Breast epithelium (tissue), 3 donors: ENCODE measurements around the gene PRKN.

Experiments
- POLR2A ChIP-seq: fragments of 450-650 bp; IDR thresholded peaks from one replicate; pipeline ENCODE4 v1.6.1; 2016; ENCODE audit warnings: antibody characterized with exemption, mild to moderate bottlenecking, moderate library complexity
- POLR2AphosphoS5 ChIP-seq, 3 donors: sonication (generic); formaldehyde crosslinking; IDR thresholded peaks; one replicate each; pipeline ENCODE4 v1.6.1; 2017; ENCODE audit warnings: antibody characterized with exemption in 3 of 3
- TF ChIP-seq, protein P1 (sequence below), 3 donors: fragments of 450-650 bp; IDR thresholded peaks; one replicate each; pipeline ENCODE4 v1.5.1; 2016 to 2017; ENCODE audit warnings: antibody characterized with exemption in 3 of 3, mild to moderate bottlenecking in 3 of 3, moderate library complexity in 3 of 3

DNA sequence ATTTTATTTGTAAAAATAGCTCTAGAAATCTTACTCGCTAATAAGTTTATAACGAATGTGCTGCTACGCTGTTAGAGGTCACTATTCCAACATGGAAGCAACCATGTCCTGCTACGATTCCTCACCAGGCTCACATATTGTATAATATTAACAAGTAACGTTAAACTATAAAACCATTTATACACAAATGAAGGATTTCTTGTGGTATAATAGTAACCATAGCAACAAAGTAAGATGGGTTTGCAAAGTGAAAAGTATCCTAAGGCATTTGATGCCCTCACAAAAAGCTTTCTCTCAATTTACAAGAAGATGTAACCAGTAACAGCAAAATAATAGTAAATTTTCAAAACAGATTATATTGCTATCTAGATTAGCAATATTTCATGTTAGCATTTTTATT, 117.2 kb downstream of the PRKN start:
- TF ChIP-seq, protein P1, sequence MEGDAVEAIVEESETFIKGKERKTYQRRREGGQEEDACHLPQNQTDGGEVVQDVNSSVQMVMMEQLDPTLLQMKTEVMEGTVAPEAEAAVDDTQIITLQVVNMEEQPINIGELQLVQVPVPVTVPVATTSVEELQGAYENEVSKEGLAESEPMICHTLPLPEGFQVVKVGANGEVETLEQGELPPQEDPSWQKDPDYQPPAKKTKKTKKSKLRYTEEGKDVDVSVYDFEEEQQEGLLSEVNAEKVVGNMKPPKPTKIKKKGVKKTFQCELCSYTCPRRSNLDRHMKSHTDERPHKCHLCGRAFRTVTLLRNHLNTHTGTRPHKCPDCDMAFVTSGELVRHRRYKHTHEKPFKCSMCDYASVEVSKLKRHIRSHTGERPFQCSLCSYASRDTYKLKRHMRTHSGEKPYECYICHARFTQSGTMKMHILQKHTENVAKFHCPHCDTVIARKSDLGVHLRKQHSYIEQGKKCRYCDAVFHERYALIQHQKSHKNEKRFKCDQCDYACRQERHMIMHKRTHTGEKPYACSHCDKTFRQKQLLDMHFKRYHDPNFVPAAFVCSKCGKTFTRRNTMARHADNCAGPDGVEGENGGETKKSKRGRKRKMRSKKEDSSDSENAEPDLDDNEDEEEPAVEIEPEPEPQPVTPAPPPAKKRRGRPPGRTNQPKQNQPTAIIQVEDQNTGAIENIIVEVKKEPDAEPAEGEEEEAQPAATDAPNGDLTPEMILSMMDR (IDR thresholded peaks at IDR 0.05), result no peak
- TF ChIP-seq POLR2A, result no peak
- no peak for TF ChIP-seq POLR2AphosphoS5 (IDR thresholded peaks at IDR 0.05)
